Measurements from ENCODE around the gene FAM89A. TPM values are rescaled to one million over a fixed set of nuclear protein-coding genes. Genes with fewer than 3 reads are reported as not detected.
"Not testable (repeated sequence)": the region's sequence is repeated elsewhere in the genome, so short reads cannot be mapped to it uniquely, and the experiment has no call there.

FAM89A gene
- total and polyA plus RNA-seq, 2 donors (not counting 3 experiments of a cell fraction or from before 2014, with no cell fraction given), result 21.0 to 24.0 TPM

DNA sequence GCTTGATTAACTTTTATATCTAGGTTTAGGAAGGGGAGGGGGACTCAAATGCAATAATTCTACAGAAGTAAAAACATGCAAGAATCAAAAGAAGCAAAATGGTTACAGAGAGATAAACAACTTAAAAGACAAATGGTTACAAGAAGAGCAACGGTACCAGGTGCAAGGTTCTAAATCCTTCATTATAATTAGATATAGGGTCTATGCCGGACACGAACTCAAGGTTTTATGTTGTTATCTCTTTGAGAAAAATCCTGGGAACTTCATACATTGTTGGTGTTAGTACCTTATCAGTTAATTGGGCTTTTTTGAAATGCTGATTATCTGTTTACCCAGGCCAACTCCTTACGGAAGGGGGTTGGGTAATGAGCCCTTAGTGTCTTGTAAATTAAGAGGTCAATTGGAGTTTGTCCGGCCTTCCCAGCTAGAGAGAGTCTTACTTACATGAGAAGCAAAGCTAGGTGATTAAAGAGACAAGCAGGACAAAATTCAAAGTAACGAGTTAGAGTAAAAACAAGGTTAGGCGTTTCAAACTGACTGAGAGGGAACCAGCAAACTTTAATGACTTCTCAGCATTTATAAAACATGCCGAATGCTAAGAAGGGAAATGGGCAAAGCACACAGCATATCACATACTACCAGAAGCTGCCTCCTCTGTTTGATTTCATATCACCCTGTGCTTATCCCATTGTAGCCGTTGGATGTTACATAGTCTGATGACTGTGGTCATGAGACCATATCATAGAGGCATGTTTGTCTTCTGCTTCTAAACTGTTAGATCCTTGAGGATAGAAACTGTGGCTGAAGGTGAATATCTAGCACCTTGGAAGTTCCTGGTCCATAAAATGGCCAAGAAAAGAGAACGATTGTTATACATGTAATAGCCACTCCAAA, 55.2 kb downstream of the FAM89A start:
- intact Hi-C loops (cut with micrococcal nuclease); FAIRE-seq; dilution Hi-C loops (cut with MboI; ENCODE audit: extremely low pct_ligation_motif_present, low sequenced_read_pairs); H3K4me1 ChIP-seq (ENCODE audit: control insufficient read depth, extremely low read depth, insufficient read depth, low read length); DNase-seq (ENCODE audit: low read depth, low spot score); H3K9ac ChIP-seq (replicated peaks; ENCODE audit: extremely low read depth, insufficient read depth, low read length); BruUV-seq (replicated peaks); H3K79me2 ChIP-seq (ENCODE audit: control insufficient read depth, insufficient read depth, low read length); H3K9me3 ChIP-seq (replicated peaks; ENCODE audit: control insufficient read depth, insufficient read depth, low read length); H3K27ac ChIP-seq (ENCODE audit: insufficient read depth, low read depth, low read length); H3K9me1 ChIP-seq (replicated peaks; ENCODE audit: control insufficient read depth, extremely low read depth, insufficient read depth, low read length); CTCF ChIA-PET; POLR2A ChIA-PET; H2AFZ ChIP-seq (ENCODE audit: low read depth, low read length); H4K20me1 ChIP-seq (replicated peaks; ENCODE audit: control insufficient read depth, extremely low read depth, insufficient read depth, low read length); H3K4me3 ChIP-seq (replicated peaks in 1 of 3; ENCODE audit: insufficient read depth in 1 of 3, low read depth in 1 of 3, low read length in 3 of 3); H3K27me3 ChIP-seq (ENCODE audit: control insufficient read depth in 2 of 2, insufficient read depth in 2 of 2, low read length in 2 of 2); H3K4me2 ChIP-seq (ENCODE audit: insufficient read depth, low read length); H3K36me3 ChIP-seq (ENCODE audit: control insufficient read depth in 2 of 2, extremely low read depth in 1 of 2, insufficient read depth in 2 of 2, low read length in 2 of 2): not testable (repeated sequence)

DNA sequence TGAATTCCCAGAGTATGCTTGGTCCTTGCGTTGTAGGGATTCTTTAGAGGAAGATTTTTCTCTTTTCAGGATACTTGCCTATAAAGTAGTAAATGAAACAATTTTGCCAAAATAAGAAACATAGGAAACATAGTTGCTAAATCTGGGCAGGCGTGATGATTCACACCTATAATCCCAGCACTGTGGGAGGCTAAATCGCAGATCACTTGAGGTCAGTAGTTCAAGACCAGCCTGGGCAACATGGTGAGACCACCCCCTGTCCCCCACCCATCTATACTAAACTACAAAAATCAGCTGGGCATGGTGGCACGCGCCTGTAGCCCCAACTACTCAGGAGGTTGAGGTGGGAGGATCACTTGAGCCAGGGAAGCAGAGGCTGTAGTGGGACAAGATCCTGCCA, 56.2 kb downstream of the FAM89A start:
- TF ChIP-seq MYC (IDR thresholded peaks at IDR 0.05; ENCODE audit: low read depth, low read length) (no peak), POLR2A (IDR thresholded peaks at IDR 0.05; ENCODE audit: low read depth, low read length) (no peak)
- TF ChIP-seq, protein P1, sequence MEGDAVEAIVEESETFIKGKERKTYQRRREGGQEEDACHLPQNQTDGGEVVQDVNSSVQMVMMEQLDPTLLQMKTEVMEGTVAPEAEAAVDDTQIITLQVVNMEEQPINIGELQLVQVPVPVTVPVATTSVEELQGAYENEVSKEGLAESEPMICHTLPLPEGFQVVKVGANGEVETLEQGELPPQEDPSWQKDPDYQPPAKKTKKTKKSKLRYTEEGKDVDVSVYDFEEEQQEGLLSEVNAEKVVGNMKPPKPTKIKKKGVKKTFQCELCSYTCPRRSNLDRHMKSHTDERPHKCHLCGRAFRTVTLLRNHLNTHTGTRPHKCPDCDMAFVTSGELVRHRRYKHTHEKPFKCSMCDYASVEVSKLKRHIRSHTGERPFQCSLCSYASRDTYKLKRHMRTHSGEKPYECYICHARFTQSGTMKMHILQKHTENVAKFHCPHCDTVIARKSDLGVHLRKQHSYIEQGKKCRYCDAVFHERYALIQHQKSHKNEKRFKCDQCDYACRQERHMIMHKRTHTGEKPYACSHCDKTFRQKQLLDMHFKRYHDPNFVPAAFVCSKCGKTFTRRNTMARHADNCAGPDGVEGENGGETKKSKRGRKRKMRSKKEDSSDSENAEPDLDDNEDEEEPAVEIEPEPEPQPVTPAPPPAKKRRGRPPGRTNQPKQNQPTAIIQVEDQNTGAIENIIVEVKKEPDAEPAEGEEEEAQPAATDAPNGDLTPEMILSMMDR (IDR thresholded peaks at IDR 0.05; ENCODE audit: extremely low read depth in 1 of 2, insufficient read depth in 1 of 2, low read depth in 1 of 2, low read length in 2 of 2), result no peak
- no peaks in the 10 kb centered on the region for H3K9me1 ChIP-seq (replicated peaks; ENCODE audit: control insufficient read depth, extremely low read depth, insufficient read depth, low read length)
- no peaks in the 10 kb centered on the region for H3K27me3 ChIP-seq (ENCODE audit: control insufficient read depth in 2 of 2, insufficient read depth in 2 of 2, low read length in 2 of 2)
- CTCF ChIA-PET, result no interaction called here
- intact Hi-C loops (cut with micrococcal nuclease) (no loop called here), dilution Hi-C loops (cut with MboI; ENCODE audit: extremely low pct_ligation_motif_present, low sequenced_read_pairs) (no loop called here)
- FAIRE-seq (no peak), DNase-seq (ENCODE audit: low read depth, low spot score) (no peak)
- no peak overlapping the region for H3K4me2 ChIP-seq (ENCODE audit: insufficient read depth, low read length)
- H3K27ac ChIP-seq (ENCODE audit: insufficient read depth, low read depth, low read length), result no peak overlapping the region
- H3K36me3 ChIP-seq (ENCODE audit: control insufficient read depth in 2 of 2, extremely low read depth in 1 of 2, insufficient read depth in 2 of 2, low read length in 2 of 2), result no peaks in the 10 kb centered on the region
- peaks cover 9% of the 10 kb centered on the region for H3K79me2 ChIP-seq (ENCODE audit: control insufficient read depth, insufficient read depth, low read length)
- no peaks in the 10 kb centered on the region for H4K20me1 ChIP-seq (replicated peaks; ENCODE audit: control insufficient read depth, extremely low read depth, insufficient read depth, low read length)
- H3K4me1 ChIP-seq (ENCODE audit: control insufficient read depth, extremely low read depth, insufficient read depth, low read length), result peaks cover 5% of the 10 kb centered on the region
- no peak overlapping the region for H2AFZ ChIP-seq (ENCODE audit: low read depth, low read length)
- H3K4me3 ChIP-seq (replicated peaks in 1 of 3; ENCODE audit: insufficient read depth in 1 of 3, low read depth in 1 of 3, low read length in 3 of 3), result no peak overlapping the region
- H3K9me3 ChIP-seq (replicated peaks; ENCODE audit: control insufficient read depth, insufficient read depth, low read length), result no peaks in the 10 kb centered on the region
- POLR2A ChIA-PET, result no interaction called here
- BruUV-seq (replicated peaks), result no TSS peak
- no peak overlapping the region for H3K9ac ChIP-seq (replicated peaks; ENCODE audit: extremely low read depth, insufficient read depth, low read length)

All from endothelial cell of umbilical vein (primary cell).